ENCODE data around the gene SYNDIG1. TPM values are rescaled to one million over a fixed set of nuclear protein-coding genes. Genes with fewer than 3 reads are reported as not detected.

Gene SYNDIG1
- total RNA-seq, 1 donor from 2014 or later, result 5.6 TPM

DNA sequence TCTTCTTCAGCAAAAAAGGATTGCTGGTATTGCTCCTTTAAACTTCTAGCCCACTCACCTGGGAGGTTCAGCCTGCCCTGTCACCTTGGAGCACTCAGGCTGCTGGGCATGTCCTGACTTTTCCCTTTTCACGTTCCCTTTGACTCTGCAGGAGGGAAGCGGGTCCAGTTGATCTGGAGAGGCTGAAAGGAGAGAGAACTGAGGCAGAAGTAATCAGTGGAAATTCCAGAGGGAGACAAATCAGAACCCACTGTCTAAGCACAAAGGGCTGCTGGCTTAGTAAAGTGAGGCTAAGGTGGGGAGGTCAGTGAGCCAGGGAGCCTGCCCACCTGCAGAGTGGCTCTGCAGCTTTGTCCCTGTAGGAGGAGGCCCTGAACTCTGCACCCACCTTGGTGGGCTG is 9.7 kb upstream of the SYNDIG1 start:
- H3K36me3 Mint-ChIP-seq (ENCODE audit: low read depth), result no peaks in the 10 kb centered on the region
- no peaks in the 10 kb centered on the region for H3K4me1 Mint-ChIP-seq (ENCODE audit: low read depth)
- no peak for DNase-seq (ENCODE audit: low spot score)
- H3K27me3 Mint-ChIP-seq (ENCODE audit: low read depth), result peaks cover 66% of the 10 kb centered on the region
- H3K4me3 Mint-ChIP-seq (ENCODE audit: unreplicated experiment), result no peak overlapping the region
- no peaks in the 10 kb centered on the region for H3K9me3 Mint-ChIP-seq (ENCODE audit: low read depth)
- TF ChIP-seq CTCF (IDR thresholded peaks at IDR 0.05), result no peak
- H3K27ac Mint-ChIP-seq (ENCODE audit: unreplicated experiment), result no peak overlapping the region

- Mint-ChIP-seq H3K4me3 (ENCODE audit: unreplicated experiment) (no peak overlapping the region), H3K36me3 (ENCODE audit: low read depth) (no peaks in the 10 kb centered on the region), H3K27ac (ENCODE audit: unreplicated experiment) (no peak overlapping the region), H3K27me3 (ENCODE audit: low read depth) (peaks cover 67% of the 10 kb centered on the region), H3K4me1 (ENCODE audit: low read depth) (peaks cover 2% of the 10 kb centered on the region), H3K9me3 (ENCODE audit: low read depth) (no peaks in the 10 kb centered on the region)
- no peak for DNase-seq (ENCODE audit: low spot score)
- TF ChIP-seq CTCF (IDR thresholded peaks at IDR 0.05), result peak; percentile 31
These were observed 8.7 kb upstream of the SYNDIG1 start for GRCh38 chr20:24460712-24461111.

GRCh38 chr20:24461848-24462247 is 7.6 kb upstream of the SYNDIG1 start:
- Mint-ChIP-seq H3K27me3 (ENCODE audit: low read depth) (peaks cover 57% of the 10 kb centered on the region), H3K4me1 (ENCODE audit: low read depth) (peaks cover 9% of the 10 kb centered on the region), H3K9me3 (ENCODE audit: low read depth) (no peaks in the 10 kb centered on the region), H3K4me3 (ENCODE audit: unreplicated experiment) (no peak overlapping the region), H3K27ac (ENCODE audit: unreplicated experiment) (no peak overlapping the region), H3K36me3 (ENCODE audit: low read depth) (no peaks in the 10 kb centered on the region)
- no peak for DNase-seq (ENCODE audit: low spot score)
- TF ChIP-seq CTCF (IDR thresholded peaks at IDR 0.05), result no peak

- H3K4me3 Mint-ChIP-seq (ENCODE audit: unreplicated experiment), result no peak overlapping the region
- H3K9me3 Mint-ChIP-seq (ENCODE audit: low read depth), result no peaks in the 10 kb centered on the region
- no peak overlapping the region for H3K27ac Mint-ChIP-seq (ENCODE audit: unreplicated experiment)
- peaks cover 9% of the 10 kb centered on the region for H3K4me1 Mint-ChIP-seq (ENCODE audit: low read depth)
- no peak for TF ChIP-seq CTCF (IDR thresholded peaks at IDR 0.05)
- H3K36me3 Mint-ChIP-seq (ENCODE audit: low read depth), result no peaks in the 10 kb centered on the region
- H3K27me3 Mint-ChIP-seq (ENCODE audit: low read depth), result peaks cover 51% of the 10 kb centered on the region
- no peak for DNase-seq (ENCODE audit: low spot score)
These were observed 6.9 kb upstream of the SYNDIG1 start for GRCh38 chr20:24462460-24463010.

DNA sequence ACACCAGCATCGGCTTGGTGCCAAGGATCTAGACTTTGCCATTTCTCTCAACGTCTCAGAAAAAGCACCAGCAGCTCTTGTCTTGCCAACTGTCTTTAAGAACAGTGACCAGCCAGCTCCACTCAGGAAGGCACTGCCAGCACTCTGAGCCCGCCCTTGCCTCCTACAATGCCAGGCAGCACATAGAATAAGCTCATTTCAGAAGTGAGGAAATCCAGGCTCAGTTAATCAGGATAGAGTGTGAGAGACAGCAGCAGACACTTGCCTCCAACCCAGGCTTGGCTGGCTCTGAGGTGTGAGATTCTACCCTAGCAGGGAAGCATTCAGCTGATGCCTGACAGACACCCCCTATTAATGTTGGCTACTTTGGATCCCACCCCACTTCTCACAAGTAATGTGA is 4.3 kb upstream of the SYNDIG1 start:
- no peaks in the 10 kb centered on the region for H3K9me3 Mint-ChIP-seq (ENCODE audit: low read depth)
- H3K4me1 Mint-ChIP-seq (ENCODE audit: low read depth), result peaks cover 14% of the 10 kb centered on the region
- TF ChIP-seq CTCF (IDR thresholded peaks at IDR 0.05), result no peak
- peaks cover 29% of the 10 kb centered on the region for H3K27me3 Mint-ChIP-seq (ENCODE audit: low read depth)
- no peaks in the 10 kb centered on the region for H3K36me3 Mint-ChIP-seq (ENCODE audit: low read depth)
- H3K4me3 Mint-ChIP-seq (ENCODE audit: unreplicated experiment), result no peak overlapping the region
- DNase-seq (ENCODE audit: low spot score), result no peak
- no peak overlapping the region for H3K27ac Mint-ChIP-seq (ENCODE audit: unreplicated experiment)
